ENCODE data around the gene FAM200B.

Gene FAM200B

GRCh38 chr4:15714646-15715435 is 33.2 kb downstream of the FAM200B start:
- no peak for DNase-seq (ENCODE audit: low read depth)
- TF ChIP-seq POLR2A (IDR thresholded peaks at IDR 0.05; ENCODE audit: extremely low read depth, insufficient read length) (no peak), CTCF (IDR thresholded peaks at IDR 0.05; ENCODE audit: low read depth, low read length) (no peak)
- no peak overlapping the region for H3K4me3 ChIP-seq (ENCODE audit: low read depth, low read length)

- TF ChIP-seq MYC (IDR thresholded peaks at IDR 0.05; ENCODE audit: low read depth, low read length) (no peak), CTCF (IDR thresholded peaks at IDR 0.05; ENCODE audit: low read depth, low read length) (no peak), MAX (IDR thresholded peaks at IDR 0.05; ENCODE audit: low read depth, low read length) (no peak), POLR2A (IDR thresholded peaks at IDR 0.05; ENCODE audit: extremely low read depth, insufficient read length) (no peak)
- H3K4me3 ChIP-seq (ENCODE audit: low read depth, low read length) = no peak overlapping the region
- DNase-seq (ENCODE audit: low read depth) = no peak
These were observed 34.5 kb downstream of the FAM200B start for GRCh38 chr4:15716115-15716514.

GRCh38 chr4:15717086-15717485 is 35.5 kb downstream of the FAM200B start:
- H3K4me3 ChIP-seq (ENCODE audit: low read depth, low read length) = no peak overlapping the region
- DNase-seq (ENCODE audit: low read depth) = no peak
- no peak for TF ChIP-seq MAX (IDR thresholded peaks at IDR 0.05; ENCODE audit: low read depth, low read length)

- no peak for TF ChIP-seq MYC (IDR thresholded peaks at IDR 0.05; ENCODE audit: low read depth, low read length)
- no peak for TF ChIP-seq CTCF (IDR thresholded peaks at IDR 0.05; ENCODE audit: low read depth, low read length)
- no peak for TF ChIP-seq POLR2A (IDR thresholded peaks at IDR 0.05; ENCODE audit: extremely low read depth, insufficient read length)
- no peak for TF ChIP-seq MAX (IDR thresholded peaks at IDR 0.05; ENCODE audit: low read depth, low read length)
- DNase-seq (ENCODE audit: low read depth) = no peak
- H3K4me3 ChIP-seq (ENCODE audit: low read depth, low read length) = no peak overlapping the region
These were observed 36.2 kb downstream of the FAM200B start for GRCh38 chr4:15717657-15718416.

- H3K4me3 ChIP-seq (ENCODE audit: low read depth, low read length) = no peak overlapping the region
- DNase-seq (ENCODE audit: low read depth) = no peak
- TF ChIP-seq MAX (IDR thresholded peaks at IDR 0.05; ENCODE audit: low read depth, low read length) = no peak
- no peak for TF ChIP-seq CTCF (IDR thresholded peaks at IDR 0.05; ENCODE audit: low read depth, low read length)
- no peak for TF ChIP-seq POLR2A (IDR thresholded peaks at IDR 0.05; ENCODE audit: extremely low read depth, insufficient read length)
- no peak for TF ChIP-seq MYC (IDR thresholded peaks at IDR 0.05; ENCODE audit: low read depth, low read length)
These were observed 36.8 kb downstream of the FAM200B start for GRCh38 chr4:15718465-15718864.

- DNase-seq (ENCODE audit: low read depth) = no peak
- H3K4me3 ChIP-seq (ENCODE audit: low read depth, low read length) = no peak overlapping the region
- TF ChIP-seq POLR2A (IDR thresholded peaks at IDR 0.05; ENCODE audit: extremely low read depth, insufficient read length) (no peak), MAX (IDR thresholded peaks at IDR 0.05; ENCODE audit: low read depth, low read length) (no peak), MYC (IDR thresholded peaks at IDR 0.05; ENCODE audit: low read depth, low read length) (no peak), CTCF (IDR thresholded peaks at IDR 0.05; ENCODE audit: low read depth, low read length) (no peak)
These were observed 37.3 kb downstream of the FAM200B start for GRCh38 chr4:15718959-15719358.

Measured in NB4 (cell line).